Mesodermal cell (in vitro differentiated cells): Measurements from ENCODE around the gene ARHGEF10L.

Source experiments
- H3K27ac ChIP-seq: 2 replicates; pipeline ENCODE4 v1.7.0; 2013; ENCODE audit warnings: mild to moderate bottlenecking, low read depth, low read length, moderate library complexity; ENCODE audit not compliant: severe bottlenecking
- H3K36me3 ChIP-seq: 2 replicates; pipeline ENCODE4 v1.7.1; 2013; ENCODE audit warnings: mild to moderate bottlenecking, low read length, moderate library complexity; ENCODE audit not compliant: control insufficient read depth, insufficient read depth
- H3K4me1 ChIP-seq: one replicate; pipeline ENCODE4 v1.7.1; 2013; ENCODE audit warnings: mild to moderate bottlenecking, low read length; ENCODE audit not compliant: insufficient read depth, control insufficient read depth, poor library complexity, severe bottlenecking
- H3K4me3 ChIP-seq: 2 replicates; pipeline ENCODE4 v1.7.0; 2013; ENCODE audit warnings: low read length, control low read depth, mild to moderate bottlenecking; ENCODE audit not compliant: insufficient read depth, poor library complexity, severe bottlenecking; ENCODE audit errors: extremely low read depth
- H3K9me3 ChIP-seq: 2 replicates; pipeline ENCODE4 v1.7.1; 2013; ENCODE audit warnings: mild to moderate bottlenecking, low read length, moderate library complexity; ENCODE audit not compliant: control insufficient read depth
- WGBS, 2 experiments: methylation state at CpG; one replicate each; pipeline ENCODE4 v1.1.5; 2013; ENCODE audit warnings: missing lambda C conversion rate in 2 of 2; ENCODE audit not compliant: insufficient coverage in 2 of 2; 5-methylcytosine and 5-hydroxymethylcytosine counted together

The ARHGEF10L gene

DNA sequence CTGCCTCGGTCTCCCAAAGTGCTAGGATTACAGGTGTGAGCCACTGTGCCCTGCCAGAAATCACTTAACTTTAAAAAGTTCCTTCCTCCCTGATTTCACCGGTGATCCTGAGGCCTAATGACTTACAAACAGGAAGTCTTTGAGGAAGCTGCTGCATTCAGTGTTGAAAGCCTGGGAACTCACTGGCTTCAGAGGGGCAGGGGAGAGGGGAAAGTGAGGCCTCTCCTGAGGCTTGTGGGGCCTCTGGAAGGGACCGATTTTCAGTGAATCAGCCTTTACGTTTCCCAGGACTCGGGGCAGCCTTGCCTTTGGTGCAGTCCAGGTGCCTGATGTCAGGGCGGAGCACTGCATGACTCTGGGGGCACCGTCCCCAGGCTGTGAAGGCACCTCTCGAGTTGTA, 30.1 kb upstream of the ARHGEF10L start:
- H3K4me3 ChIP-seq, result no peak overlapping the region
- 77 to 91% methylated on average over 7 to 8 of the region's 8 CpGs for WGBS, 2 experiments
- no peaks in the 10 kb centered on the region for H3K4me1 ChIP-seq
- no peaks in the 10 kb centered on the region for H3K36me3 ChIP-seq
- no peak overlapping the region for H3K27ac ChIP-seq
- H3K9me3 ChIP-seq, result no peaks in the 10 kb centered on the region

DNA sequence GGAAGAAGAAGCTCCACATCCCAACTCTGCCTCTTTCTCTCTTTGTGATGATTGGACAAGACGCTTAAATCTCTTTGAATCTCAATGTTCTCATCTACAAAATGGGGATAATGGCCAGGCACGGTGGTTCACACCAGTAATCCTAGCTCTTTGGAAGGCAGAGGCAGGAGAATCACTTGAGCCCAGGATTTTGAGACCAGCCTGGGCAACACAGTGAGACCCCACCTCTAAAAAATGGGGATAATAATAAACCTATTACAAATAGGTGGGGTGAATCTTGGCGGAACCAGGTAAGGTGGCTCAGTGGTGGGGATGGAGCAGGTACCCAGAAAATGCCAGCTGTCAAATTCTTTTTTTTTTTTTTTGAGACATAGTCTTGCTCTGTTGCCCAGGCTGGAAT, 29.4 kb upstream of the ARHGEF10L start:
- 90 to 94% methylated on average over 2 to 3 of the region's 3 CpGs for WGBS, 2 experiments

DNA sequence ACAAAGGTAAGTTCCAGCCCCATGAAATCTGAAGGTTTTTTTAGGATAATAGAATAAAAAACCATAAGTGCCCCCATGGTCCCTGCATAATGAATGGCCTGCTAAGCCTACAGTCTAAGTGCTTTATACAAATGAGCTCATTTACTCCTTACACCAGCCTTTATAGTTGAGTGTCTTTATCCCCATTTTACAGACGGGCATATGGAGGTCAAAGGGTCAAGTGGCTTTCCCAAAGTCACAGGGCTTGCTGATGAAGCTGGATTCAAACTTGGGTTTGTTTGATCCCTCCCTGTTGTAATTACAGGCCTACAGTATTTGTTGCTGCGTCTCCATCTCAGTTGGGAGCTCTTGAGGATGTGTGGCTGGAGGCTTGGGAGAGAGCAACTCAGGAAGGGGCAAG, 28.3 kb upstream of the ARHGEF10L start:
- Histone ChIP-seq H3K9me3 (no peaks in the 10 kb centered on the region), H3K27ac (no peak overlapping the region), H3K4me3 (no peak overlapping the region), H3K4me1 (peaks cover 1% of the 10 kb centered on the region), H3K36me3 (no peaks in the 10 kb centered on the region)
- WGBS, 2 experiments, result 83% methylated on average over 1 of the region's 2 CpGs; no CpG with 5 or more reads in 1 of the 2 experiments

More for the DNA sequence above, 29.4 kb upstream of the ARHGEF10L start:
- Histone ChIP-seq H3K4me3 (no peak overlapping the region), H3K36me3 (no peaks in the 10 kb centered on the region), H3K27ac (no peak overlapping the region), H3K9me3 (no peaks in the 10 kb centered on the region), H3K4me1 (no peaks in the 10 kb centered on the region)

DNA sequence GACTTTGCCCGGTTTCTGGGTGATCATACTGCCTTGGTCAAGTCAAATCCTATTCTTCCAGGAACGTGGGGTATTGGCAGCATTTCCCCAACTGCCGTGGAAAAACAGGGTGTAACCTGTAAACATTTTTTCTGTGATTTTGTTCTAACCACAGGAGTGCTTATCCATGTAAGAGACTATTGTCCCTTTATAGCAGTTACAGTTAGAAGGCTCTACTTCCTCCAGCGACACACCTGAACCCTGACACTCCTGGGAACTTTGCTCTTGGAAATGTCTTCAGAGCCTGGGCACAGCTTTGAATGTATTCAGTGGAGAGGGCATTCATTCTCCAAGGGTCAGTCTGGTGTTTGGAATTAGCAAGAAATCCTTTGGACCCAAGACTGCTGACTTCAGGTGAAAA, 26.4 kb upstream of the ARHGEF10L start:
- Histone ChIP-seq H3K36me3 (no peaks in the 10 kb centered on the region), H3K4me1 (peaks cover 3% of the 10 kb centered on the region), H3K27ac (no peak overlapping the region), H3K4me3 (no peak overlapping the region), H3K9me3 (no peaks in the 10 kb centered on the region)
- 91 to 95% methylated on average over 3 to 4 of the region's 4 CpGs for WGBS, 2 experiments

DNA sequence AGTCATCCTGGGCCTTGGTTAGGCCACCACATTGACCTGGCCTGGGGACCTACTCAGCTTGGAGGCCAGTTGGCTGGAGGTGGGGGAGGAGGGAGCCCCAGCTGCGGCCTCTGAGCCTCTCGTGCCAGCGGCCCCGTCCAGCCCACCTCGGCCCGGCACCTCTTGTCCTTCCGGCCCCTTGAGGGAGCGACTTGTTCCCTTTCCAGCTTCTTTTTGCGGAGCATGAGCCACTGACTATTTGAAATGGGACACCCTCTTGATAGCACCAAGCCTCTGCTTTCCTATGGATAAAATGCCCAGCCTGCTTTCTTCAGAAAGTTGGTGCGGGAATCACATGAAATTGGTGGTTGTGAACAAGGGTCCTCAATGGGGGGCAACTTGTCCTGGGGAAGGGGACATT, 24.7 kb upstream of the ARHGEF10L start:
- Histone ChIP-seq H3K9me3 (no peaks in the 10 kb centered on the region), H3K4me3 (no peak overlapping the region), H3K36me3 (no peaks in the 10 kb centered on the region), H3K27ac (no peak overlapping the region), H3K4me1 (peaks cover 3% of the 10 kb centered on the region)
- WGBS, 2 experiments, result 90 to 96% methylated on average over 4 to 9 of the region's 10 CpGs

DNA sequence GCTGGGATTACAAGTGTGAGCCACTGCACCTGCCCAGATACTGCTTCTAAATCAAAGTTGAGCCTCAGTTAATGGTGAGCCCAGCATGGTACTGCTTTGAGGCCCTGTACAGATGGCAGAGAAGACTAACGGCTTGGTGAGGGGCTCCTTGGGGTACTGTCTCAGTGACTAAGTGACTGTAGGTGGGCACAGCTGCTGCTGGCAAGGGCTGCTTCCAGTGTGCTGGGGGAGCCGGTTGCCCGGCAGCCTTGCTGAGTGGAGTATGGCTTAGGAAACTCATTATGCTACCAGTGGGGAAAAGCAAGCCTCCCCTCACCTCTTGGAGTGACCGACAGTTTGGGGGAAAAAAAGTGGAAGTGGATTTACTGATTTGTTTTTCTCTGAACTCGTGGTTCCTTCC, 23.6 kb upstream of the ARHGEF10L start:
- Histone ChIP-seq H3K36me3 (no peaks in the 10 kb centered on the region), H3K27ac (no peak overlapping the region), H3K4me1 (peaks cover 3% of the 10 kb centered on the region), H3K9me3 (no peaks in the 10 kb centered on the region), H3K4me3 (no peak overlapping the region)
- 78 to 100% methylated on average over 1 to 3 of the region's 5 CpGs for WGBS, 2 experiments

DNA sequence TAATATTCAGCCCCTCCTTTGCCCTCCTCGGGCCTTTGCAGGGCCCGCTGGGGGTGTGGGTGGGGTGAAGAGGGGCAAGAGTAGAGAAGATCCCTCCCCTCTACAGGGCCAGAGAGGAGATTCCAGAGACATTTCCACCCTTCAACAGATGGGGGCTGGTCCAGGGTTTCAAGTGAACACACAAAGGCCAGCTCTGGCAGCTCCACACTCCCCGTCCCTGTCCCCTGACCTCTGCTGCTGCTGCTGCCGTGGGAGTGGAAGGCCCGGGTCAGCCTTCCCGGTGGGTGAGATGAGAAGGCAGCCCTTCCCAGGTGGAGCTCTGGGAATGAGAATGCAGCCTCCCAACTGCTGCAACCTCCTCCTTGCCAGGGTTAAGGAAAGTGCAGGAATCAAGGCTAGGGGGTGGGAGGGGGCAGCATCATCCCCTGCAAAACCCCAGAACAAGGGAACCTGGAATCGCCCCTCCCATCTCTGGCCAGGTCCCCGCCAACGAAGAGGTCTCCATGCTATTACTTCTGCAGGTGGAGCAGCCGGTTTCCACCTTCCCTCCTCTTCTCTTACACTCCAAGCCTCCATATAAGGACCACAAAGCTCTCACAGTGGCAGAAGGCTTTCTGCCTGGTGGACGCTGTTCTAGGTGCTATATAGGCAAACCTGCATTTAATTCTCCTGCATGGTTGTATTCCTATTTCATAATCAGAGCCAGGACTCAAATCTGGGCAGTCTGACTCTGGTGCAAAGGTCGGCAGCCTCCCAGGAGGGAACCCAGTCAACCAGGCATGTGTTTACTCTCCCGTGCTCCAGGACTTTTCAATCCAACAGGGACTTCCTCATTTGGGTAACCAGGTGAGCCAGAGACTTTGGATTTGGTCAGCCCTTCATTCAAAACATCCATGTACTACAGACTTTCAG, 22.9 kb upstream of the ARHGEF10L start:
- H3K9me3 ChIP-seq, result no peaks in the 10 kb centered on the region
- WGBS, 2 experiments, result 60% methylated on average over 6 to 9 of the region's 13 CpGs
- H3K36me3 ChIP-seq, result no peaks in the 10 kb centered on the region
- H3K4me1 ChIP-seq, result peaks cover 3% of the 10 kb centered on the region
- no peak overlapping the region for H3K27ac ChIP-seq
- no peak overlapping the region for H3K4me3 ChIP-seq

DNA sequence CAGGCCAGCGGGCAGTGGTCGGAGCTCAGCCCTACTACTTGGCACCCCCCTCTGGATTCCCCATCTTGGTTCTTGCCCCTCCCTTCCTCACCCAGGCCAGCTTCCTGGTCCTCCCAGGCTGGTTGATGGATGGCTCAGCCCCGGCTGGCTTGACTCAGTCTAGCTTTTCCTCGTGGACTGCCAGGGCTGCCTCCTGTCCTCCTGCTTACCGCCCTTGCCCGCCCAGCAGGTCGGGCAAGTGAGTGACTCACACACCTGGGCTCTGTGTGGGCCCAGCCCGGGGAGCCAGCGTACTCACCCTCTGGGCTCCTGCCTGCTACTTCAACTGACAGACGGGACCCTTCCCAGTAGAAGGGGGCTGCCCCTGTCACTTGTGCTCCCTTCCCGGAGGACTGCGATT, 19.5 kb upstream of the ARHGEF10L start:
- 75 to 83% methylated on average over 12 of the region's 12 CpGs for WGBS, 2 experiments
- Histone ChIP-seq H3K4me3 (no peak overlapping the region), H3K9me3 (no peaks in the 10 kb centered on the region), H3K36me3 (no peaks in the 10 kb centered on the region), H3K4me1 (peaks cover 3% of the 10 kb centered on the region), H3K27ac (no peak overlapping the region)

DNA sequence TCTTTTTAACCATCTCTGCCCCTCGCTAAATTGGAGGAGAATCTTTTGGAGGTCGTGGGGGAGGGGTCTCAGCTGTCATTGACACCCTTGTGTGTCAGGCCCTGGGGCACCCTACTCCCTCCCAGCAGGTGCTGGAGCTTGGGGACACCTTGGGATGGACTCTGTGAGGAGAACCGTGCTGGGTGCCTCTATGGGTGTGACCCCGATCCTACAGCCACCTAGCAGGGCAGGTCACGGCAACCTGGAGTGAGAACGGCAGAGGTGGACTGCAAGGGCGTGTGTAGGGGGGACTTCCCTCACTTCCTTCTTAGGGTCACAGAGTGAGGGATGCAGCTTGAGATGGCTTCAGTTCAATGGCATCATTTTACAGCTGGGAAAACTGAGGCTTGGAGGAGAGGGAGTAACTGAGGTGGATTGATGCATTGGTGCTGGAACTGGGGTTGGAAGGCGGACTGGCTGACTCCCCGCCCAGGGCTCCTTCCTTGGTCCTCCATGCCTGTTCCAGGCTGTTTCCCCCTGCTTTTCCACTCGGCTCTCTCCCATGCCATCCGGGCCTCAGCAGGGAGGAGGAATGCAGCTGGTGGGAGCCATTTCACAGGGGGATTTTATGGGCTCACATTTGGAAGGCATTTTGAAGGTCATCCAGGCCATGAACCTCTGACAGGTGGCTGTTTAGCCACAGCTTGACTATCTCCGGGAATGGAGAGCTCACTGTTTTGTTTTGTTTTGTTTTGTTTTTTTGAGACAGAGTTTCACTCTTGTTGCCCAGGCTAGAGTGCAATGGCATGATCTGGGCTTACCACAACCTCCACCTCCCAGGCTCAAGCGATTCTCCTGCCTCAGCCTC, 18.8 kb upstream of the ARHGEF10L start:
- Histone ChIP-seq H3K4me3 (no peak overlapping the region), H3K9me3 (no peaks in the 10 kb centered on the region), H3K27ac (no peak overlapping the region), H3K4me1 (peaks cover 3% of the 10 kb centered on the region), H3K36me3 (no peaks in the 10 kb centered on the region)
- WGBS, 2 experiments, result 91 to 98% methylated on average over 7 of the region's 13 CpGs

DNA sequence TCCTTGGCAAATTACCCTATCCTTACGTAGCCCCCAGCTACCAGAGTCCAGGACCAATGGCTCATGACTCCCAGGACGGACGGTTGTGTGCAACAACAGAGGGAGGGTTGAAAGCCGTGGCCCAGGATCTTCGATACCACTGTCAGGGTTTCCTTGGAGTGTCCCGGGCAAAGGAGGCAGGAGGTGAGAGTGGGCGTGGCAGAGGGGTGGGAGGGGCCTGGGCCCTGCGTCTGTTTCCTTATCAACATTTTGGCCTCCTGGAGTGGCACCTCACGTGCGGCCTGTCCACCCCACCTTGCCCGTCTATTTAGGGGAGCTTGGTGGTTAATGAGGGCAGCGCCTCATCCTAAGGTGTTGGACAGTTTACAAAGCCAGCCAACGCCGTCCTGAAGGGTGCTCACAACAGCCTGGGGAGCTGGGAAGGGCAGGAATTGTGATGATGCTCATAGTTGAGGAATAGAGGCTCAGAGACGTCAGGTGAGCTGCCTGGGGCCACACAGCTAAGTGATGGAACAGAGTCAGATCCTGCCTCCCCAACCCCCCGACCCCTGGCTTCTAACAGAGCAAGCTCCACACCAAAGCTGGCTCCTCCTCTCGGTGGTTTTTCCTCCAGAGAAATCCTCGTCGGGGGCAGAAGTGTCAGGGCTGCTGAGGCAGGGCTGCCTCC, 17.4 kb upstream of the ARHGEF10L start:
- Histone ChIP-seq H3K27ac (no peak overlapping the region), H3K4me1 (no peaks in the 10 kb centered on the region), H3K4me3 (no peak overlapping the region), H3K36me3 (no peaks in the 10 kb centered on the region), H3K9me3 (no peaks in the 10 kb centered on the region)
- WGBS, 2 experiments, result 82 to 86% methylated on average over 14 to 17 of the region's 19 CpGs
